Neural cell (in vitro differentiated cells): Measurements from ENCODE around the gene IL10RA.

Source experiments
- CTCF ChIP-seq: fragments of 450-650 bp; IDR thresholded peaks from 2 replicates; pipeline ENCODE4 v1.5.1; 2014; ENCODE audit warnings: antibody characterized with exemption, mild to moderate bottlenecking, moderate library complexity; ENCODE audit not compliant: poor library complexity, severe bottlenecking
- EZH2 ChIP-seq: fragments of 200-600, 300-800 bp; shearing (Covaris generic), sonication (generic); IDR thresholded peaks from 2 replicates; pipeline ENCODE4 v1.6.1; 2014; ENCODE audit warnings: antibody characterized with exemption, low read length, borderline replicate concordance, mild to moderate bottlenecking; ENCODE audit not compliant: insufficient read depth, poor library complexity, severe bottlenecking
- POLR2AphosphoS5 ChIP-seq: IDR thresholded peaks from 2 replicates; pipeline ENCODE4 v1.6.1; 2012
- REST ChIP-seq: IDR thresholded peaks from 2 replicates; pipeline ENCODE4 v1.6.1; 2012; ENCODE audit warnings: borderline replicate concordance
- SMC3 ChIP-seq: fragments of 450-650 bp; conservative IDR thresholded peaks from 2 replicates; pipeline ENCODE4 v1.6.1; 2014; ENCODE audit warnings: antibody characterized with exemption, mild to moderate bottlenecking, moderate library complexity; ENCODE audit not compliant: poor library complexity

DNA sequence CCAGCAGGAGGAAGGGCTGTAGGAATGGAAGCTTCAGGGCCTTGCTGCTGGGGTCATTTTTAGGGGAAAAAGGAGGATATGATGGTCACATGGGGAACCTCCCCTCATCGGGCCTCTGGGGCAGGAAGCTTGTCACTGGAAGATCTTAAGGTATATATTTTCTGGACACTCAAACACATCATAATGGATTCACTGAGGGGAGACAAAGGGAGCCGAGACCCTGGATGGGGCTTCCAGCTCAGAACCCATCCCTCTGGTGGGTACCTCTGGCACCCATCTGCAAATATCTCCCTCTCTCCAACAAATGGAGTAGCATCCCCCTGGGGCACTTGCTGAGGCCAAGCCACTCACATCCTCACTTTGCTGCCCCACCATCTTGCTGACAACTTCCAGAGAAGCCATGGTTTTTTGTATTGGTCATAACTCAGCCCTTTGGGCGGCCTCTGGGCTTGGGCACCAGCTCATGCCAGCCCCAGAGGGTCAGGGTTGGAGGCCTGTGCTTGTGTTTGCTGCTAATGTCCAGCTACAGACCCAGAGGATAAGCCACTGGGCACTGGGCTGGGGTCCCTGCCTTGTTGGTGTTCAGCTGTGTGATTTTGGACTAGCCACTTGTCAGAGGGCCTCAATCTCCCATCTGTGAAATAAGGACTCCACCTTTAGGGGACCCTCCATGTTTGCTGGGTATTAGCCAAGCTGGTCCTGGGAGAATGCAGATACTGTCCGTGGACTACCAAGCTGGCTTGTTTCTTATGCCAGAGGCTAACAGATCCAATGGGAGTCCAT lies 14.1 kb downstream of the IL10RA start:
- TF ChIP-seq EZH2, result no peak
- no peak for TF ChIP-seq CTCF
- TF ChIP-seq REST, result no peak
- TF ChIP-seq POLR2AphosphoS5, result no peak
- TF ChIP-seq SMC3, result no peak
